Activated T-helper 1 cell treated with anti-CD3 and anti-CD28 coated beads, Interleukin-2, amount 50 U/mL, for 16 hours (primary cell): ENCODE measurements around the gene FOXA3.
A peak's percentile ranks its signal among the peaks of the same experiment; 100 is the strongest.
"Not testable (repeated sequence)": the region's sequence is repeated elsewhere in the genome, so short reads cannot be mapped to it uniquely, and the experiment has no call there.

ENCODE experiments used
- DNase-seq, 2 donors: peaks; one replicate each; pipeline ENCODE4 v3.0.0-alpha.2; 2020; ENCODE audit warnings: low read depth in 1 of 2, low spot score in 1 of 2

The FOXA3 gene

GRCh38 chr19:45887200-45887710 is 23.1 kb downstream of the FOXA3 start:
- DNase-seq, result no peak

DNA sequence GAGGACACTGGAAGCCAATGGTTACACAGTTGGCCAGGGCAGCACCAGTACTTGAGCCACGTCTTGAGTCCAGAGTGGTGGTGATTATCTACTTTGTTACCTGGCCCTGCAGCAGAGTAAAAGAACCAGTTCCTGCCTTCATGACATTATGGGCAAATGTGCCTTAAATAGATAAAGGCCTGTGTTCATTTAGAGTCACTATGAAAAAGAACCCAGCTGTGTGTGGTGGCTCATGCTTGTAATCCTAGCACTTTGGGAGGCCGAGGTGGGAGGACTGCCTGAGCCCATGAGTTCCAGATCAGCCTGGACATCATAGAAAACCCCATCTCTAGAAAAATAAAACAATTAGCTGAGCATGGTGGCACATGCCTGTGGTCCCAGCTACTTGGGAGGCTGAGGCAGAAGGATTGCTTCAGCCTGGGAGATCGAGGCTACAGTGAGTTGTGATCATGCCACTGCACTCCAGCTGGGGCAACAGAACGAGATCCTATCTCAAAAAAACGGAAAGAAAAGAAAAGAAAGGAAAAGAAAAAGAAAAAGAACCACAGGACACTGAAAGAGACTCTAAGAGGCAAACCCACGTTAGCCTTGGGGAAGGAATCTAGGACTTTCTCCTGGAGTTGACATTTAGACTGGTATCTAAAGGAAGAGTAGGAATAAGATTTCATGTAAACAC is 25.2 kb downstream of the FOXA3 start:
- no peak for DNase-seq

- no peak for DNase-seq
Measured at GRCh38 chr19:45890877-45891276, 26.8 kb downstream of the FOXA3 start.

- DNase-seq, result no peak
Measured at GRCh38 chr19:45895519-45895972, 31.4 kb downstream of the FOXA3 start.

- not testable (repeated sequence) for DNase-seq
Measured at GRCh38 chr19:45895983-45896599, 32.0 kb downstream of the FOXA3 start.

DNA sequence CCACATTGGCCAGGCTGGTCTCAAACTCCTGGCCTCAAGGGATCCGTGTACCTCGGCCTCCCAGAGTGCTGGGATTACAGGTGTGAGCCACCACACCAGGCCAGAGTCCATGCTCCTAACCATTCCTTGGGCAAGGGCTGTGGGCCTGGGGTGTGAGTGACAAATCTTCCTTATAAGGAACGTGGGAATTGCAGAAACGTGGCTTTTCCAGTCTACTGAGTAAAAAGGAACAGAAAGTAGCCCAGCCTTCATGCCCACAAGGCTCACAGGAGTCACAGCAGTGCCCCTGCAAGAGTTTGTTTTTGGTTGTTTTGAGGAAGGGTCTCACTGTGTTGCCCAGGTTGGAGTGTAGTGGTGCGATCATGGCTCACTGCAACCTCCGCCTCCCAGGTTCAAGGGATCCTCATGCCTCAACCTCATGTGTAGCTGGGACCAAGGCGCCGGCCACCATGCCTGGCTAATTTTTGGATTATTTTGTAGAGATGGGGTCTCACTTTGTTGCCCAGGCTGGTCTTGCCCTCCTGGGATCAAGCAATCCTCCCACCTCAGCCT is 33.2 kb downstream of the FOXA3 start:
- DNase-seq, result no peak

GRCh38 chr19:45899253-45899652 is 35.1 kb downstream of the FOXA3 start:
- DNase-seq, result no peak

GRCh38 chr19:45899919-45900589 is 35.9 kb downstream of the FOXA3 start:
- DNase-seq, result no peak

GRCh38 chr19:45900738-45901431 is 36.8 kb downstream of the FOXA3 start:
- DNase-seq, result no peak

DNA sequence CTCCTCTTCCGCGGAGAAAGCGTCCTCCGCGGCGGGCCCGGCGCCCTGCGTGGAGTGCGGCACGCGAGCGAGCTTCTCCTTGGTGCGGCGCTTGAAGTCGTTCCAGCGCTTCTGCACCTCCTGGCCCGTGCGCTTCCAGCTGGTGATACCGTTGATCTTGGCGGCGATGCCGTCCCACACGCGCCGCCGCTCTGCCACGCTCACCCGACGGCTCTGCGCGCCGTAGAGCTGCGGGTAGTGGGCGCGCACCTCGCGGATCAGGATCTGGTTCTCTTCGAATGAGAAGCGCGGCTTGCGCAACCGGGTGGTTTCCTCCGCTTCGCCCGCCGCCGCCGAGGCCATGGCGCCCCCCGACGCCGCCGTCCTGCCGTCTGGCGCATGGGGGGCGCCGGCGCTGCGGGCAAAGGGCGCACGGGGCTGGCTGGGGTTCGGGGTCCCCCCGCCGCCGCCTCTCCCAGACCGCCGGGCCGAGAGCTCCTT is 37.3 kb downstream of the FOXA3 start:
- no peak for DNase-seq

DNA sequence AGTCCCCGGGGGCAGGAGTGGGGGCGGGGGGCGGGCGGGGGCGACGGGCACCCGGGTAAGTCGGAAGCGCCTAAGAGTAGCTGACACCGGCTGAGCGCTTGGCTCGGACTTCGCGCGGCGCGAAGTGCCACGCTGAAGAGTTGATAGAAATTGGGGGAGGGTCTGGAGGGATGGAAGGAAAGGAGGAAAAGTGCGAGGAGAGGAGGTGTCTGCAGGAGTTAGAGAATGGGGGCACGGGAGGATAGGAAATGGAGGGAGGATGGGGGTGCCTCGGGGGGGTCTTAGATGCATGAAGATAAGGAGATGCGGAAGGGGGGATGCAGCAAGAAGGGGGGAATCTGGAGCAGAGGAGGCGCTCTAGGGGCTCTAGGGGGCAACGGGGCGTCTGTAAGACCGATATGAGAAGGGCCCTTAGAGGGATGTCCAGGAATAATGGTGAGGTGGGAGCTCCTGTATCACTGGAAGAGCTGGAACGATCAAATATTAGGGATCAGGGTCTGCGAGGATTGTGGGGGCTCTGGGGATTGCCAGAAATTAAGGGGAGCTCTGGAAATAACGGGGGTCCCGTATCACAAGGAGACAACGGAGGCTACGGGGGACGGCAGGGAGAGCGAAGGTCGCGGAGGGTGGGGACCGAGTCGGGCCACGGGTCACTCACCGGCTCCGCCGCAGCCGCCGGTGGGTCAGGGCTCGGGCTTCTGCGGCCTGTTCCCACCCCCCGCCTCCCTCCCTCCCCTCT is 38.0 kb downstream of the FOXA3 start, which contains the start of gene MYPOP:
TSS of gene MYPOP (minus strand) at position 702 of the 739 bp plus-strand sequence. CDS start 840 bp downstream, outside the sequence.
- no peak for DNase-seq

DNA sequence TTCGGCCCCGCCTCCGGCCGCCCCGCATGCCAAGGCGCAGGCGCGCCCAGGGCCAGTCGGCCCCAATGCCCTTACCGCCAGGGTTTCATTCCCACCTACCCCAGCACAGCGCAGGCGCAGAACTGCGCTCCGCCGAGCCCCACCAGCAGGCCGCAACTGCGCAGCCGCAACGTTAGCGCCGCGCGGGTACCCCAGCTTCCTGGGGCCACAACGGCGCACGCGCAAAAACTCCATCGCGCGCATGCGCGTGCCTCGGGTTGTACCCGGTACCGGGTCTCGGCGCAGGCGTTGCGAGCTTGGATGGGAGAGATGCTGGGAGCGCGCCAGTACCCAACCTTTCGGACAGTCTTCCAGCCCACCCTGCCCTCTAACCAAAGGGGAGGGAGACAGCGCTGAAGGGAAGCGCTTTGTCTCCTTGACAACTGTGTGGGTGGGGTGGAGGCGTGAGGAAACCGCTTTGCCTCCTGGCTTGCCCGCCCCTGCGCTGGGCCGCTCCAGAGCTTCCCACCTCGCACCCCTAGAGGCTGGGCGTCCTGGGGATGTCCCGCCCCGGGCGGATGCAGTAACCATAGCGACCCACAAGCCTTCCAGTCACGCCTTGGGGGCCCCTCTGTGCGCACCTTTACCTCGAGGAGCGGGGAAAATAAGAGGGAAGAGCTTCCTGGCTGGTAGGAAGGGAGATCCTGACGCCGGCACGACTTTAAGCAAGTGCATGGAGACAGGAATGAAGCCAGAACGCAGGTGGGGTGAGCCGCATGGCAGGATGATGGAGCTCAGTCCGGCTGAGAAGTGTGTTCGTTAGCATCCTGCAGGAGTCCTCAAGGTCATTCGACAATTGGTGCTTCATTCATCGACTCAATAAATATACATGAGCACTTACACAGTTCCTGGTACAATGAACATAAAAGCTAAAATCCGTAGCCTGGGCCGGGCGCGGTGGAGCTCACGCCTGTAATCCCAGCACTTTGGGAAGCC is 38.8 kb downstream of the FOXA3 start:
- DNase-seq, result peak; percentile 98 to 100

DNA sequence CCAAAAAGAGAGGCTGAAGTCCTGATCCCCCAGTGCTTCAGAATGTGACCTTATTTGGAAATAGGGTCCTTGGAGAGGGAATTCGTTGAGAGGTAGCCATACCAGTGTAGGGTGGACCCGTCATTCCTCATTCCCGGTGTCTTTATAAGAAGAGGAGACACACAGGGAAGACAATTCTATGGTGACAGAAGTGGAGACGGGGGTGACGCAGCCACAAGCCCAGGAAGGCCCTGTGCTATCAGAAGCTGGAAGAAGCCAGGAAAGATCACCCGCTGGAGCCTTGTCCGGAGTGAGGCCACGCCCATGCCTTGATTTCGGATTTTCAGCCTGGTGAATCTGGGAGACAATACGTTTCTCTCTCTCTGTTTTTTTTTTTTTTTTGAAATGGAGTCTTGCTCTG is 40.9 kb downstream of the FOXA3 start:
- DNase-seq, result no peak

DNA sequence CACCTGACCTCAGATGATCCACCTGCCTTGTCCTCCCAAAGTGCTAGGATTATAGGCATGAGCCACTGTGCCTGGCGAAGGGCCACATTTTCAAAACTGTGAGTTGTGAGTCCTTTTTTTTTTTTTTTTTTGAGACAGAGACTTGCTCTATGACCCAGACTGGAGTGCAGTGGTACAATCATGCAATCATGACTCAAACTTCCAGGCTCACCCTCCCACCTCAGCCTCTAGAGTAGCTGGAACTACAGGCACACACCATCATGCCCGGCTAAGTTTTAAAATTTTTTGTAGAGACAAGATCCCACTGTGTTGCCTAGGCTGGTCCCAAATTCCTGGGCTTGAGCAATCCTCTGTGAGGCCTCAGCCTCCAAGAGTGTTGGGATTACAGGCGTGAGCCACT is 42.1 kb downstream of the FOXA3 start:
- no peak for DNase-seq

GRCh38 chr19:45908956-45909355 is 44.8 kb downstream of the FOXA3 start:
- DNase-seq, result no peak

GRCh38 chr19:45911291-45911690 is 47.2 kb downstream of the FOXA3 start:
- DNase-seq, result no peak

DNA sequence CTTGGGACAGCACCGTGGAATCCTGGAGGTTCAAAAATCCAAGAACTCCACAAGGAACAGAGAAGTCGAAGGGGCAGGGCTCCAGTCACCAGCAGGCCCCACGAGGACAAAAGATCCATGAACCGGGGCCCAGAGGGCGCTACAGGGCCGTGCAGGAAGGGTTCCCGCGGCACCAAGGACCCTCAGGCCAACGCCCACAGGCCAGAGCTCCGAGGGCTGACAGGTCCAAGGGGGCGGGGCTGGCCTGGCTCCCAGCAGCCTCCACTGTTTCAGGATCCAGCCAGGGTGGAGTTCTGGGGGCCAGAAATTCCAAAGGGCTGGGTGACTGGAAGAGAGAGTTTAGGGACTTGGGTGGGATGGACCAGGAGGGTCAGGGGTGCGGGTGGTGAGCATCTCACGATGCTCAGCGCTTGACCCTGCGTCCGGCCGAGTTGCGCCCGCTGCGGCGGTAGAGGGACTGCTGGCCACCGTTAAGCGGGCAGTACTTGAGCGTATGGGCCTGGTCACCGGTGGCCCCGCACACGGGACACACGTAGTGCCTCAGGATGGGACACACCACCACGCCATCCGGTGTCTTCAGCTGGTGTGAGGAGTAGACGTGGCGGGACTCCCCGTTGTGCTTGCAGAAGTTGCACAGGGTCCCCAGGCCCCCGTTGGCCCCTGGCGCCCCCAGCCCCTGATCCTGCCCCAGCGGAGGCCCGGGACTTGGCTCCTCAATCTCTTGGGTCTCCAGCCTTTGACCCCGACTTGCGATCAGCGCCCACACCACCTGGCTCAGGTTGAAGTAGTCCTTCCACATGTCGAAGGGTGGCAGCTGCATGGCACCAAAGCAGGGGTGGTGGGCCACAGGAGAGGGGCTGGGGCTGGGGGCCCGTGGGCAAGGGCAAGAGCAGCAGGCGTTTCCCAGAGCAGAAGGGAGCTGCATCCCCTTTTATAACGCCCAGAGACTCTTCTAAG is 50.0 kb downstream of the FOXA3 start, which contains the start of gene NANOS2:
TSS of gene NANOS2 (minus strand) at position 905 of the 957 bp plus-strand sequence. CDS start at position 820, 85 bp downstream.
- DNase-seq, result no peak
